NCI-H2227 (cell line): ENCODE results near the gene ARPC4.
"Not testable (repeated sequence)": the region's sequence is repeated elsewhere in the genome, so short reads cannot be mapped to it uniquely, and the experiment has no call there.

Experiments
- DNase-seq: peaks from one replicate; lab custom pipeline; 2025; ENCODE audit not compliant: unreplicated experiment; lab: John Stamatoyannopoulos, UW

ARPC4 gene

GRCh38 chr3:9817436-9817835 lies 24.6 kb downstream of the ARPC4 start:
- no peak for DNase-seq

- no peak for DNase-seq
Measured at GRCh38 chr3:9818666-9819335, 25.9 kb downstream of the ARPC4 start.

GRCh38 chr3:9820543-9820942 lies 27.7 kb downstream of the ARPC4 start:
- no peak for DNase-seq

- DNase-seq: peak; percentile 7
Measured at GRCh38 chr3:9820946-9821345, 28.1 kb downstream of the ARPC4 start.

- no peak for DNase-seq
Measured at GRCh38 chr3:9825451-9826040, 32.7 kb downstream of the ARPC4 start.

GRCh38 chr3:9826815-9827573 lies 34.1 kb downstream of the ARPC4 start:
- no peak for DNase-seq

- no peak for DNase-seq
Measured at GRCh38 chr3:9828801-9829755, 36.2 kb downstream of the ARPC4 start.

GRCh38 chr3:9831253-9831652 lies 38.4 kb downstream of the ARPC4 start:
- DNase-seq: no peak

GRCh38 chr3:9833078-9833477 lies 40.2 kb downstream of the ARPC4 start:
- DNase-seq: no peak

- no peak for DNase-seq
Measured at GRCh38 chr3:9834520-9835380, 41.9 kb downstream of the ARPC4 start.

- no peak for DNase-seq
Measured at GRCh38 chr3:9837701-9838582, 45.1 kb downstream of the ARPC4 start.

GRCh38 chr3:9838856-9839255 lies 46.0 kb downstream of the ARPC4 start:
- DNase-seq: no peak

- no peak for DNase-seq
Measured at GRCh38 chr3:9841015-9841414, 48.1 kb downstream of the ARPC4 start.

- DNase-seq: peak; percentile 96
Measured at GRCh38 chr3:9843715-9844438, 51.0 kb downstream of the ARPC4 start, which contains the start of gene RPUSD3. Gene RPUSD3, minus strand, starts transcription at chr3:9844008. Its CDS starts 18 bp downstream, at chr3:9843990.

- DNase-seq: no peak
Measured at GRCh38 chr3:9846231-9846630, 53.3 kb downstream of the ARPC4 start.

GRCh38 chr3:9846931-9847488 lies 54.1 kb downstream of the ARPC4 start:
- no peak for DNase-seq

- DNase-seq: not testable (repeated sequence)
Measured at GRCh38 chr3:9847870-9848269, 55.0 kb downstream of the ARPC4 start.

- DNase-seq: not testable (repeated sequence)
Measured at GRCh38 chr3:9848860-9849259, 56.0 kb downstream of the ARPC4 start.
